OCI-LY1 (cell line): ENCODE results near the gene WNT7B.

ENCODE experiments used
- H2AFZ ChIP-seq: fragments of 200-600 bp; sonication (generic), shearing (Covaris generic); 2 replicates; pipeline ENCODE4 v1.6.0; 2014; ENCODE audit warnings: antibody characterized with exemption, mild to moderate bottlenecking, low read length
- H3F3A ChIP-seq: fragments of 200-600 bp; sonication (generic), shearing (Covaris generic); 2 replicates; pipeline ENCODE4 v1.6.0; 2014; ENCODE audit warnings: mild to moderate bottlenecking, antibody characterized with exemption, low read length, moderate library complexity; ENCODE audit not compliant: insufficient read depth
- H3K27ac ChIP-seq: fragments of 200-600 bp; sonication (generic); 2 replicates; pipeline ENCODE4 v1.5.1; 2014; ENCODE audit warnings: low read length, mixed run types, mild to moderate bottlenecking, low read depth; ENCODE audit not compliant: poor library complexity, severe bottlenecking
- H3K27me3 ChIP-seq: fragments of 200-600 bp; sonication (generic); 2 replicates; pipeline ENCODE4 v1.6.0; 2014; ENCODE audit warnings: antibody characterized with exemption, mild to moderate bottlenecking, low read length, moderate library complexity; ENCODE audit not compliant: insufficient read depth
- H3K36me3 ChIP-seq: fragments of 200-600 bp; sonication (generic); 2 replicates; pipeline ENCODE4 v1.6.1; 2014; ENCODE audit warnings: mild to moderate bottlenecking, antibody characterized with exemption, low read length, moderate library complexity, mixed read lengths; ENCODE audit not compliant: insufficient read depth
- H3K4me1 ChIP-seq: fragments of 200-600 bp; sonication (generic); 2 replicates; pipeline ENCODE4 v1.5.1; 2014; ENCODE audit warnings: mild to moderate bottlenecking, low read length, moderate library complexity; ENCODE audit not compliant: insufficient read depth, severe bottlenecking
- H3K4me2 ChIP-seq: fragments of 200-600 bp; sonication (generic), shearing (Covaris generic); 2 replicates; pipeline ENCODE4 v1.6.1; 2014; ENCODE audit warnings: low read length
- H3K4me3 ChIP-seq: fragments of 200-600 bp; sonication (generic); 2 replicates; pipeline ENCODE4 v1.5.1; 2014; ENCODE audit warnings: low read length, low read depth, mild to moderate bottlenecking, mixed read lengths; ENCODE audit not compliant: poor library complexity, severe bottlenecking
- H3K79me2 ChIP-seq: fragments of 200-600 bp; shearing (Covaris generic); 2 replicates; pipeline ENCODE4 v1.6.1; 2016; ENCODE audit warnings: mixed run types, low read length, mixed read lengths; ENCODE audit not compliant: insufficient read depth
- H3K9ac ChIP-seq: fragments of 200-600 bp; sonication (generic), shearing (Covaris generic); 2 replicates; pipeline ENCODE4 v1.6.1; 2014; ENCODE audit warnings: mild to moderate bottlenecking, low read length, mixed read lengths
- H3K9me2 ChIP-seq: fragments of 200-600 bp; sonication (generic), shearing (Covaris generic); 2 replicates; pipeline ENCODE4 v1.6.1; 2014; ENCODE audit warnings: low read depth, mild to moderate bottlenecking, low read length, mixed read lengths
- H3K9me3 ChIP-seq: fragments of 200-600 bp; shearing (Covaris generic); 2 replicates; pipeline ENCODE4 v1.6.1; 2014; ENCODE audit warnings: low read length, mixed read lengths
- H4K20me1 ChIP-seq: fragments of 200-600 bp; sonication (generic), shearing (Covaris generic); 2 replicates; pipeline ENCODE4 v1.6.0; 2016; ENCODE audit warnings: mild to moderate bottlenecking, low read length; ENCODE audit not compliant: insufficient read depth
- EZH2 ChIP-seq: fragments of 200-600 bp; sonication (generic), shearing (Covaris generic); IDR thresholded peaks from 2 replicates; pipeline ENCODE4 v1.8.0; 2017; ENCODE audit warnings: borderline replicate concordance, mixed run types, mild to moderate bottlenecking, antibody characterized with exemption, low read length, moderate library complexity, mixed read lengths
- TF ChIP-seq, protein P1 (sequence below): fragments of 200-600 bp; sonication (generic), shearing (Covaris generic); IDR thresholded peaks from 2 replicates; pipeline ENCODE4 v1.5.1; 2017; ENCODE audit warnings: mild to moderate bottlenecking, antibody characterized with exemption, low read length, moderate library complexity, mixed read lengths

WNT7B gene

DNA sequence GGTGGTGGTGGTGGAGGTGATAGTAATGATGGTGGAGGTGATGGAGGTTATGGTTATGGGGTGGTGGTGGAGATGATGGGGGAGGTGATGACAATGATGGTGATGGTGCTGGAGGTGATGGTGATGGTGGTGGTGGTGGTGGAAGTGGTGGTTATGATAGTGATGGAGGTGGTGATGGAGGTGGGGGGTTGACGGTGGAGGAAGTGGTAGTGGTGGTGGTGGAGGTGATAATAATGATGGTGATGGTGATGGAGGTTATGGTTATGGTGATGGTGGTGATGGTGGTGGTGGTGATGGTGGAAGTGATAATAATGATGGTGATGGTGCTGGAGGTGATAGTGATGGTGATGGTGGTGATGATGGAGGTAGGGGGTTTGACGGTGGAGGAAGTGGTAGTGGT, 16.9 kb upstream of the WNT7B start:
- Histone ChIP-seq H3K9me2 (no peaks in the 10 kb centered on the region), H3F3A (no peaks in the 10 kb centered on the region), H3K27me3 (peaks cover 6% of the 10 kb centered on the region; the same call in 1 of the 2 replicates), H3K9ac (no peak overlapping the region), H4K20me1 (no peaks in the 10 kb centered on the region), H3K9me3 (no peaks in the 10 kb centered on the region), H3K36me3 (no peaks in the 10 kb centered on the region), H3K4me2 (no peak overlapping the region), H2AFZ (no peak overlapping the region), H3K79me2 (no peaks in the 10 kb centered on the region), H3K27ac (no peak overlapping the region), H3K4me1 (peaks cover 9% of the 10 kb centered on the region), H3K4me3 (no peak overlapping the region)
- no peak for TF ChIP-seq EZH2
- TF ChIP-seq, protein P1, sequence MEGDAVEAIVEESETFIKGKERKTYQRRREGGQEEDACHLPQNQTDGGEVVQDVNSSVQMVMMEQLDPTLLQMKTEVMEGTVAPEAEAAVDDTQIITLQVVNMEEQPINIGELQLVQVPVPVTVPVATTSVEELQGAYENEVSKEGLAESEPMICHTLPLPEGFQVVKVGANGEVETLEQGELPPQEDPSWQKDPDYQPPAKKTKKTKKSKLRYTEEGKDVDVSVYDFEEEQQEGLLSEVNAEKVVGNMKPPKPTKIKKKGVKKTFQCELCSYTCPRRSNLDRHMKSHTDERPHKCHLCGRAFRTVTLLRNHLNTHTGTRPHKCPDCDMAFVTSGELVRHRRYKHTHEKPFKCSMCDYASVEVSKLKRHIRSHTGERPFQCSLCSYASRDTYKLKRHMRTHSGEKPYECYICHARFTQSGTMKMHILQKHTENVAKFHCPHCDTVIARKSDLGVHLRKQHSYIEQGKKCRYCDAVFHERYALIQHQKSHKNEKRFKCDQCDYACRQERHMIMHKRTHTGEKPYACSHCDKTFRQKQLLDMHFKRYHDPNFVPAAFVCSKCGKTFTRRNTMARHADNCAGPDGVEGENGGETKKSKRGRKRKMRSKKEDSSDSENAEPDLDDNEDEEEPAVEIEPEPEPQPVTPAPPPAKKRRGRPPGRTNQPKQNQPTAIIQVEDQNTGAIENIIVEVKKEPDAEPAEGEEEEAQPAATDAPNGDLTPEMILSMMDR: no peak

DNA sequence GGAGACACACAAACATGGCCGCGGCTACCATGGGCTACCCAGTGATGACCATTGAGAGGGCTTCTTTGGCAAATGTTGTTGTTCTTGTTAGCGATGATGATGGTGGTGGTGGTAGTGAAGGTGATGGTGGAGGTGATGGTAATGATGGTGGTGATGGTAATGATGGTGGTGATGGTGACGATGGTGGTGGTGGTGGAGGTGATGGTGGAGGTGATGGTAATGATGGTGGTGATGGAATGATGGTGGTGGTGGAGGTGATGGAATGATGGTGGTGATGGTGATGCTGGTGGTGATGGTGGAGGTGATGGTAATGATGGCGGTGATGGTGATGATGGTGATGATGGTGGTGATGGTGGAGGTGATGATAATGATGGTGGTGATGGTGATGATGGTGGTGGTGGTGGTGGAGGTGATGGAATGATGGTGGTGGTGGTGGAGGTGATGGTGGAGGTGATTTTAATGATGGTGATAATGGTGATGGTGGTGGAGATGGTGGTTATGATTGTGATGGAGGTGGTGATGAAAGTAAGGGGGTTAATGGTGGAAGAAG, 16.3 kb upstream of the WNT7B start:
- no peak for TF ChIP-seq EZH2
- TF ChIP-seq, protein P1: no peak
- H3K9me3 ChIP-seq: no peaks in the 10 kb centered on the region; the same call in 1 of the 2 replicates

DNA sequence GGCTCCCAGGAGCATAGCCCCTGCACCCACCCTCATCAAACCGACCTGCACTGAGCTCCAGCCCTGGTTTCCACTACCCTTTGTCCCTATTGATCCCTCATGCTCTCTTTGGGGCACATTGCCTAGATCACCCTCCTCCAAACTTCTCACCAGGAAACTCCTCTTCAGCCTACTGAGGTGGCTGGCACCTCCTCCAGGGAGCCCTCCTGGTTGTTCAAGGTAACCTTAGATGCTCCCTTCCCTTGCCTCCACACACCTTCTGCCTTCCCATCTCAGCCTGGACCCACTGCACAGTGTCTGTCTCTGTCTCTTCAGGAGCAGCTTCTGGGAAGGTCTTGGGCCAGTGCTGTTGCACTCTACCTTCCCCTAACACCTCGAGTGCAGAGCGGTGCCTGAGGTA, 15.8 kb upstream of the WNT7B start:
- Histone ChIP-seq H3K36me3 (no peaks in the 10 kb centered on the region; the same call in 1 of the 2 replicates), H4K20me1 (no peaks in the 10 kb centered on the region), H3K9ac (no peak overlapping the region), H3F3A (no peaks in the 10 kb centered on the region), H3K79me2 (no peaks in the 10 kb centered on the region), H3K27me3 (peaks cover 13% of the 10 kb centered on the region; the same call in 1 of the 2 replicates), H3K4me2 (no peak overlapping the region), H3K27ac (no peak overlapping the region), H3K9me3 (no peaks in the 10 kb centered on the region; the same call in 1 of the 2 replicates), H3K9me2 (no peaks in the 10 kb centered on the region), H3K4me1 (peaks cover 9% of the 10 kb centered on the region), H3K4me3 (no peak overlapping the region), H2AFZ (no peak overlapping the region)
- TF ChIP-seq EZH2: no peak
- TF ChIP-seq, protein P1: no peak

More for the DNA sequence above, 16.3 kb upstream of the WNT7B start:
- no peak overlapping the region for H3K9ac ChIP-seq
- no peaks in the 10 kb centered on the region for H3K9me2 ChIP-seq
- H3K79me2 ChIP-seq: no peaks in the 10 kb centered on the region
- no peak overlapping the region for H3K4me3 ChIP-seq
- H3K27me3 ChIP-seq: peaks cover 12% of the 10 kb centered on the region; the same call in 1 of the 2 replicates
- no peak overlapping the region for H3K27ac ChIP-seq
- H3K36me3 ChIP-seq: no peaks in the 10 kb centered on the region
- no peak overlapping the region for H2AFZ ChIP-seq
- H3F3A ChIP-seq: no peaks in the 10 kb centered on the region
- no peaks in the 10 kb centered on the region for H4K20me1 ChIP-seq
- no peak overlapping the region for H3K4me2 ChIP-seq
- peaks cover 9% of the 10 kb centered on the region for H3K4me1 ChIP-seq
